ENCODE results near the gene CDK16. TPM values are rescaled to one million over a fixed set of nuclear protein-coding genes. Genes with fewer than 3 reads are reported as not detected.

The CDK16 gene
- total and polyA plus RNA-seq, 8 donors = 81.1 to 113 (median 96.1) TPM

GRCh38 chrX:47234583-47234982 is 16.1 kb downstream of the CDK16 start:
- intact Hi-C loops (cut with DNase I) = no loop called here
- H3K36me3 ChIP-seq = no peaks in the 10 kb centered on the region
- no peak for TF ChIP-seq CTCF (IDR thresholded peaks at IDR 0.05)
- peaks cover 0 to 10% of the 10 kb centered on the region in 2 donors for H3K27me3 ChIP-seq
- no peaks in the 10 kb centered on the region for H3K9me3 ChIP-seq
- no peaks in the 10 kb centered on the region for H3K4me1 ChIP-seq
- H3K4me3 ChIP-seq = peak overlapping the region in 1 of 2 donors; percentile 52
- H3K27ac ChIP-seq = peak overlapping the region; percentile 89 to 92
- DNase-seq (no peak), ATAC-seq (no peak)

GRCh38 chrX:47235691-47236103 is 17.2 kb downstream of the CDK16 start:
- H3K4me3 ChIP-seq = no peak overlapping the region
- intact Hi-C loops (cut with DNase I) = no loop called here
- peaks cover 0 to 10% of the 10 kb centered on the region in 2 donors for H3K27me3 ChIP-seq
- H3K27ac ChIP-seq = peak overlapping the region in 1 of 2 donors; percentile 14
- peaks cover 0 to 7% of the 10 kb centered on the region in 2 donors for H3K36me3 ChIP-seq
- no peaks in the 10 kb centered on the region for H3K9me3 ChIP-seq
- H3K4me1 ChIP-seq = no peaks in the 10 kb centered on the region
- no peak for DNase-seq
- no peak for TF ChIP-seq CTCF (IDR thresholded peaks at IDR 0.05)
- ATAC-seq = no peak

GRCh38 chrX:47239199-47239598 is 20.7 kb downstream of the CDK16 start:
- Histone ChIP-seq H3K27ac (no peak overlapping the region), H3K27me3 (peaks cover 0 to 10% of the 10 kb centered on the region in 2 donors), H3K9me3 (no peaks in the 10 kb centered on the region), H3K36me3 (peaks cover 0 to 33% of the 10 kb centered on the region in 2 donors), H3K4me1 (no peaks in the 10 kb centered on the region), H3K4me3 (no peak overlapping the region)
- ATAC-seq = no peak
- no peak for DNase-seq
- no peak for TF ChIP-seq CTCF (IDR thresholded peaks at IDR 0.05)
- intact Hi-C loops (cut with DNase I) = no loop called here

- Histone ChIP-seq H3K4me1 (no peaks in the 10 kb centered on the region), H3K4me3 (no peak overlapping the region), H3K27ac (no peak overlapping the region), H3K36me3 (peaks cover 0 to 41% of the 10 kb centered on the region in 2 donors), H3K27me3 (peaks cover 0 to 10% of the 10 kb centered on the region in 2 donors), H3K9me3 (no peaks in the 10 kb centered on the region)
- no peak for TF ChIP-seq CTCF (IDR thresholded peaks at IDR 0.05)
- ATAC-seq = no peak
- intact Hi-C loops (cut with DNase I) = no loop called here
- no peak for DNase-seq
Measured at GRCh38 chrX:47239898-47240545, 21.5 kb downstream of the CDK16 start.

- DNase-seq = no peak
- no peak overlapping the region for H3K4me3 ChIP-seq
- H3K27ac ChIP-seq = no peak overlapping the region
- peaks cover 0 to 47% of the 10 kb centered on the region in 2 donors for H3K36me3 ChIP-seq
- TF ChIP-seq CTCF (IDR thresholded peaks at IDR 0.05) = no peak
- no peak for ATAC-seq
- H3K4me1 ChIP-seq = no peaks in the 10 kb centered on the region
- no peaks in the 10 kb centered on the region for H3K9me3 ChIP-seq
- H3K27me3 ChIP-seq = peaks cover 0 to 5% of the 10 kb centered on the region in 2 donors
- intact Hi-C loops (cut with DNase I) = no loop called here
Measured at GRCh38 chrX:47240619-47241018, 22.1 kb downstream of the CDK16 start.

Data from left lung (tissue), 10 donors.